SK-N-SH (cell line): Measurements from ENCODE around the gene SON. TPM values are rescaled to one million over a fixed set of nuclear protein-coding genes. Genes with fewer than 3 reads are reported as not detected.

Source experiments
- CTCF ChIA-PET: fragments of 300-600, 350-600 bp; formaldehyde crosslinking; extraction: SDS; loops from one replicate; lab custom pipeline; 2021; lab: Yijun Ruan, JAX
- POLR2A ChIA-PET: fragments of 350-600 bp; sonication (Branson Sonifier 250); formaldehyde crosslinking; extraction: SDS; loops from one replicate; lab custom pipeline; 2020; ENCODE audit warnings: antibody characterized with exemption, inconsistent platforms; lab: Yijun Ruan, JAX
- DNase-seq: peaks from one replicate; pipeline ENCODE4 v3.0.0; 2012
- H2AFZ ChIP-seq: fragments of 200-600 bp; sonication (generic); 2 replicates; pipeline ENCODE4 v1.8.1; 2016; ENCODE audit warnings: antibody characterized with exemption, mild to moderate bottlenecking, low read depth
- H3F3A ChIP-seq: fragments of 200-600 bp; sonication (generic); replicated peaks from 2 replicates; pipeline ENCODE3; 2016; ENCODE audit warnings: antibody characterized with exemption, mild to moderate bottlenecking; ENCODE audit not compliant: insufficient read depth
- H3K27ac ChIP-seq, 2 experiments: fragments of 200-500 bp in 1 of 2; fragments of 200-600 bp in 1 of 2; sonication (Bioruptor generic) in 1 of 2; sonication (generic), shearing (Covaris generic) in 1 of 2; 2 replicates each; pipeline versions ENCODE4 v1.5.1 to v1.6.1; 2014 to 2016; ENCODE audit warnings: low read depth in 2 of 2, inconsistent platforms in 1 of 2, low read length in 1 of 2, mild to moderate bottlenecking in 1 of 2, mixed read lengths in 1 of 2
- H3K27me3 ChIP-seq: fragments of 200-600 bp; sonication (generic), shearing (Covaris generic); 2 replicates; pipeline ENCODE4 v1.6.1; 2016; ENCODE audit warnings: mixed run types; ENCODE audit not compliant: insufficient read depth
- H3K36me3 ChIP-seq, 2 experiments: fragments of 200-500 bp in 1 of 2; fragments of 200-600 bp in 1 of 2; sonication (Bioruptor generic) in 1 of 2; sonication (generic) in 1 of 2; replicated peaks in 1 of 2; 2 replicates each; pipeline versions ENCODE3 to v1.5.1; 2014 to 2016; ENCODE audit warnings: low read length in 1 of 2, mild to moderate bottlenecking in 1 of 2; ENCODE audit not compliant: insufficient read depth in 2 of 2, control insufficient read depth in 1 of 2
- H3K4me1 ChIP-seq, 2 experiments: fragments of 200-500 bp in 1 of 2; fragments of 200-600 bp in 1 of 2; sonication (Bioruptor generic) in 1 of 2; sonication (generic), shearing (Covaris generic) in 1 of 2; 2 replicates each; pipeline versions ENCODE4 v1.5.1 to v1.6.1; 2014 to 2016; ENCODE audit warnings: low read depth in 1 of 2, low read length in 1 of 2, mixed run types in 1 of 2; ENCODE audit not compliant: insufficient read depth in 2 of 2, control insufficient read depth in 1 of 2
- H3K4me2 ChIP-seq: fragments of 200-600 bp; sonication (generic), shearing (Covaris generic); 2 replicates; pipeline ENCODE4 v1.6.1; 2017; ENCODE audit warnings: mixed run types
- H3K4me3 ChIP-seq, 2 experiments: fragments of 200-500 bp in 1 of 2; fragments of 200-600 bp in 1 of 2; sonication (Bioruptor generic) in 1 of 2; sonication (generic), shearing (Covaris generic) in 1 of 2; 2 replicates each; pipeline versions ENCODE4 v1.5.1 to v1.8.1; 2014 to 2016; ENCODE audit warnings: low read depth in 2 of 2, inconsistent platforms in 1 of 2, low read length in 1 of 2, mild to moderate bottlenecking in 1 of 2, mixed read lengths in 1 of 2, moderate library complexity in 1 of 2
- H3K79me2 ChIP-seq: fragments of 200-600 bp; sonication (generic); 2 replicates; pipeline ENCODE4 v1.8.1; 2017; ENCODE audit warnings: mild to moderate bottlenecking; ENCODE audit not compliant: insufficient read depth
- H3K9ac ChIP-seq: fragments of 200-600 bp; sonication (generic); 2 replicates; pipeline ENCODE4 v1.6.1; 2017; ENCODE audit warnings: mixed run types
- H3K9me2 ChIP-seq: fragments of 200-600 bp; sonication (generic); 2 replicates; pipeline ENCODE4 v1.6.1; 2017; ENCODE audit warnings: mixed run types
- H3K9me3 ChIP-seq: fragments of 200-600 bp; sonication (generic); 2 replicates; pipeline ENCODE4 v1.6.1; 2017; ENCODE audit warnings: mixed run types, mild to moderate bottlenecking, moderate library complexity
- H4K20me1 ChIP-seq: fragments of 200-600 bp; sonication (generic); 2 replicates; pipeline ENCODE4 v1.6.1; 2017; ENCODE audit warnings: mild to moderate bottlenecking, mixed run types; ENCODE audit not compliant: insufficient read depth
- CHD2 ChIP-seq: fragments of 150-350 bp; IDR thresholded peaks from 2 replicates; pipeline ENCODE4 v1.6.1; 2018; ENCODE audit warnings: low read length; ENCODE audit not compliant: partially characterized antibody
- CTCF ChIP-seq: fragments of 200-600 bp; sonication (generic); IDR thresholded peaks from 2 replicates; pipeline ENCODE4 v1.6.1; 2017; ENCODE audit warnings: antibody characterized with exemption, mild to moderate bottlenecking, moderate library complexity
- EP300 ChIP-seq, 2 experiments: IDR thresholded peaks; 2 replicates each; pipeline versions ENCODE4 v1.4.0 to v1.6.1; 2012; ENCODE audit warnings: borderline replicate concordance in 1 of 2, low read depth in 1 of 2, low read length in 1 of 2
- EZH2phosphoT487 ChIP-seq: fragments of 200-600 bp; sonication (generic); IDR thresholded peaks from 2 replicates; pipeline ENCODE4 v1.6.1; 2017; ENCODE audit warnings: low read depth, mixed run types, mild to moderate bottlenecking, antibody characterized with exemption, moderate library complexity, borderline replicate concordance
- FOSL2 ChIP-seq: IDR thresholded peaks from 2 replicates; pipeline ENCODE4 v1.4.0; 2012; ENCODE audit warnings: low read depth, mild to moderate bottlenecking, moderate library complexity, borderline replicate concordance
- FOXJ3 ChIP-seq: sonication (generic); formaldehyde crosslinking; IDR thresholded peaks from 2 replicates; pipeline ENCODE4 v1.5.1; 2020; ENCODE audit warnings: mild to moderate bottlenecking, missing genetic modification reagents
- FOXM1 ChIP-seq: IDR thresholded peaks from 2 replicates; pipeline ENCODE4 v1.4.0; 2012; ENCODE audit warnings: low read depth, mild to moderate bottlenecking
- GATA2 ChIP-seq: sonication (generic); formaldehyde crosslinking; IDR thresholded peaks from 2 replicates; pipeline ENCODE4 v1.5.0; 2020; ENCODE audit warnings: mild to moderate bottlenecking, missing genetic modification reagents
- JUND ChIP-seq: IDR thresholded peaks from 2 replicates; pipeline ENCODE4 v1.4.0; 2012
- MXI1 ChIP-seq: IDR thresholded peaks from 2 replicates; pipeline ENCODE4 v1.6.1; 2012; ENCODE audit warnings: mild to moderate bottlenecking, low read depth, low read length, improper control_type of control experiment
- NFIC ChIP-seq: IDR thresholded peaks from 2 replicates; pipeline ENCODE4 v1.4.0; 2012; ENCODE audit warnings: borderline replicate concordance
- POLR2AphosphoS5 ChIP-seq: IDR thresholded peaks from 2 replicates; pipeline ENCODE4 v1.6.1; 2012; ENCODE audit warnings: low read depth, low read length
- RAD21 ChIP-seq: IDR thresholded peaks from 2 replicates; pipeline ENCODE4 v1.6.1; 2012; ENCODE audit warnings: mild to moderate bottlenecking, low read length
- REST ChIP-seq: IDR thresholded peaks from 2 replicates; pipeline ENCODE4 v1.6.1; 2012; ENCODE audit warnings: mild to moderate bottlenecking, low read depth, low read length, moderate library complexity
- RFX5 ChIP-seq: IDR thresholded peaks from 2 replicates; pipeline ENCODE4 v1.6.1; 2012; ENCODE audit warnings: mild to moderate bottlenecking, improper control_type of control experiment, low read length
- SIN3A ChIP-seq: IDR thresholded peaks from 2 replicates; pipeline ENCODE4 v1.6.1; 2012; ENCODE audit warnings: low read depth, mild to moderate bottlenecking, low read length, moderate library complexity, borderline replicate concordance
- TAF1 ChIP-seq: IDR thresholded peaks from 2 replicates; pipeline ENCODE4 v1.6.1; 2012; ENCODE audit warnings: low read depth, mild to moderate bottlenecking, low read length, moderate library complexity, borderline replicate concordance
- TEAD4 ChIP-seq: IDR thresholded peaks from 2 replicates; pipeline ENCODE4 v1.4.0; 2012; ENCODE audit warnings: mild to moderate bottlenecking, borderline replicate concordance; ENCODE audit not compliant: insufficient read depth
- WGBS: methylation state at CpG from one replicate; pipeline ENCODE4 v1.1.6; 2017; ENCODE audit warnings: low lambda C conversion rate; 5-methylcytosine and 5-hydroxymethylcytosine counted together
- polyA plus RNA-seq, 3 experiments: library from polyadenylated mRNA; depleted of rRNA; stranded (reverse); fragments of >200 nt; gene quantifications; 2 replicates each; pipeline ENCODE4 v1.2.3, GENCODE V29; 2012
- TF ChIP-seq, protein P1 (sequence below): fragments of 150-350 bp; IDR thresholded peaks from 2 replicates; pipeline ENCODE4 v1.6.1; 2016; ENCODE audit warnings: mild to moderate bottlenecking, low read depth, low read length
- TF ChIP-seq, protein P2 (sequence below): IDR thresholded peaks from 2 replicates; pipeline ENCODE4 v1.4.0; 2012; ENCODE audit warnings: low read depth, borderline replicate concordance
- TF ChIP-seq, protein P3 (sequence below): IDR thresholded peaks from 2 replicates; pipeline ENCODE4 v1.4.0; 2012; ENCODE audit warnings: low read depth

SON gene
- polyA plus RNA-seq, 1 of the 3 experiments (the other 2 are of a cell fraction): 45.9 TPM

DNA sequence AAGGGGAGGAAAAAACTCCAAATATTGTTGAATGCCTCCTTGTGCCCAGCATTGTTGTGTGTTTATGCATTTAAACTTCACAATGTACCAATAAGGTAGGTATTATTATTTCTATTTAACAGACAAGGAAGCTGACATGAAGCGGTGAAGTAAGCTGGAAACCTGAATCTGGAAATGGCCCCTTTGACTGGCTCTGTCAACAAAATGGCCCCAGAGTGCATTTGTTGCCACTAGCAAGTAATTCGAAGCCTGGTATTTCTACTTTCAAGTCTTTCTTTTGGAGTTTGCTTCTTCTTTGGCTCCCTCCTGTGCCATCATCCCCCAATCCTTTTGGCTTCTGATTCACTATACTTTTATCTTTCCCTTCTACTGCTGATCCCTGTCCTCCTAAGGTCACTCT lies 75.6 kb downstream of the SON start:
- no peaks in the 10 kb centered on the region for H3K27me3 ChIP-seq
- no peak overlapping the region for H3K4me2 ChIP-seq
- no peak overlapping the region for H3K27ac ChIP-seq
- peaks cover 24 to 45% of the 10 kb centered on the region in 2 experiments for H3K36me3 ChIP-seq
- DNase-seq: no peak
- no peak overlapping the region for H3K9ac ChIP-seq
- no peaks in the 10 kb centered on the region for H3K4me1 ChIP-seq
- H3F3A ChIP-seq: no peaks in the 10 kb centered on the region
- H3K4me3 ChIP-seq: no peak overlapping the region
- no peaks in the 10 kb centered on the region for H4K20me1 ChIP-seq
- H2AFZ ChIP-seq: no peak overlapping the region
- WGBS: 98% methylated on average over 2 of the region's 2 CpGs
- ChIA-PET POLR2A (no interaction called here), CTCF (interaction anchor here (2.6 kb wide), 1 partner anchor 13 kb away, joined by 9 read pairs; no protein-coding TSS in a partner anchor)
- H3K9me3 ChIP-seq: no peaks in the 10 kb centered on the region
- no peak for TF ChIP-seq RAD21
- no peak for TF ChIP-seq MXI1
- TF ChIP-seq EP300 (IDR thresholded peaks at IDR 0.05; ENCODE audit: borderline replicate concordance in 1 of 2, low read depth in 1 of 2, low read length in 1 of 2): no peak
- no peak for TF ChIP-seq FOXJ3
- TF ChIP-seq EZH2phosphoT487: no peak
- no peak for TF ChIP-seq TAF1
- TF ChIP-seq SIN3A: no peak
- TF ChIP-seq JUND: no peak
- no peak for TF ChIP-seq CHD2
- TF ChIP-seq TEAD4: no peak
- TF ChIP-seq NFIC: no peak
- H3K79me2 ChIP-seq: peaks cover under 1% of the 10 kb centered on the region; the same call in 1 of the 2 replicates
- H3K9me2 ChIP-seq: no peaks in the 10 kb centered on the region

DNA sequence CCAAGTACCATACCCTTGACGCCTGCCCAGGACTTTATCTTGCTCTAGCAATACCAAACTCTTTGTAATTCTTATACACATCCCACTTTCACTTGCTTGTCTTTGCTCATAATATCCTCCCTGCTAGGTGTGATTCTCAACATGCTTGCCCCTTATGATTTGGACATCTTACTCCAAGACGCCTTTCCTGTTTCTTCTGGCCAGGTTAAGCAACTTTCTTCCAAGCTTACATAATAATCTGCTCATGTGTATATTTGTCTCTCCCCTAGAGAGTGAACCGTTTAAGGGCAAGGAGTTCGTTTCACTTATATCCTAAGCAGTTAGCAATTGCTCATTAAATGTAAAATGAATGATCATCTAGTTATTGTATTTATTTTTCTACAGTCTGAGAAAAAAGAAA lies 76.9 kb downstream of the SON start:
- WGBS: 88% methylated on average over 4 of the region's 4 CpGs
- no peak overlapping the region for H3K4me2 ChIP-seq
- POLR2A ChIA-PET: no interaction called here
- TF ChIP-seq CTCF (no peak), TAF1 (no peak), GATA2 (CRISPR knock-in tag) (no peak), NFIC (no peak), POLR2AphosphoS5 (no peak), REST (no peak), FOSL2 (no peak), JUND (no peak), FOXJ3 (no peak), FOXM1 (no peak), RFX5 (no peak), CHD2 (no peak)
- TF ChIP-seq, protein P1, sequence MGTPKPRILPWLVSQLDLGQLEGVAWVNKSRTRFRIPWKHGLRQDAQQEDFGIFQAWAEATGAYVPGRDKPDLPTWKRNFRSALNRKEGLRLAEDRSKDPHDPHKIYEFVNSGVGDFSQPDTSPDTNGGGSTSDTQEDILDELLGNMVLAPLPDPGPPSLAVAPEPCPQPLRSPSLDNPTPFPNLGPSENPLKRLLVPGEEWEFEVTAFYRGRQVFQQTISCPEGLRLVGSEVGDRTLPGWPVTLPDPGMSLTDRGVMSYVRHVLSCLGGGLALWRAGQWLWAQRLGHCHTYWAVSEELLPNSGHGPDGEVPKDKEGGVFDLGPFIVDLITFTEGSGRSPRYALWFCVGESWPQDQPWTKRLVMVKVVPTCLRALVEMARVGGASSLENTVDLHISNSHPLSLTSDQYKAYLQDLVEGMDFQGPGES: no peak
- TF ChIP-seq, protein P2, sequence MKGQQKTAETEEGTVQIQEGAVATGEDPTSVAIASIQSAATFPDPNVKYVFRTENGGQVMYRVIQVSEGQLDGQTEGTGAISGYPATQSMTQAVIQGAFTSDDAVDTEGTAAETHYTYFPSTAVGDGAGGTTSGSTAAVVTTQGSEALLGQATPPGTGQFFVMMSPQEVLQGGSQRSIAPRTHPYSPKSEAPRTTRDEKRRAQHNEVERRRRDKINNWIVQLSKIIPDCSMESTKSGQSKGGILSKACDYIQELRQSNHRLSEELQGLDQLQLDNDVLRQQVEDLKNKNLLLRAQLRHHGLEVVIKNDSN: no peak
- TF ChIP-seq, protein P3, sequence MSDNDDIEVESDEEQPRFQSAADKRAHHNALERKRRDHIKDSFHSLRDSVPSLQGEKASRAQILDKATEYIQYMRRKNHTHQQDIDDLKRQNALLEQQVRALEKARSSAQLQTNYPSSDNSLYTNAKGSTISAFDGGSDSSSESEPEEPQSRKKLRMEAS: no peak

More for the DNA sequence above, 76.9 kb downstream of the SON start:
- no peak for DNase-seq
- H3K9me3 ChIP-seq: no peaks in the 10 kb centered on the region
- H3K4me3 ChIP-seq: no peak overlapping the region
- H3K36me3 ChIP-seq: peaks cover 32 to 49% of the 10 kb centered on the region in 2 experiments
- no peaks in the 10 kb centered on the region for H3K27me3 ChIP-seq
- no peaks in the 10 kb centered on the region for H3F3A ChIP-seq
- no peaks in the 10 kb centered on the region for H3K4me1 ChIP-seq
- no peak overlapping the region for H3K9ac ChIP-seq
- H2AFZ ChIP-seq: no peak overlapping the region
- H4K20me1 ChIP-seq: no peaks in the 10 kb centered on the region
- H3K9me2 ChIP-seq: no peaks in the 10 kb centered on the region
- H3K27ac ChIP-seq: no peak overlapping the region
- CTCF ChIA-PET: interaction anchor here (2.6 kb wide), 1 partner anchor 14 kb away, joined by 9 read pairs; no protein-coding TSS in a partner anchor
- H3K79me2 ChIP-seq: peaks cover 10% of the 10 kb centered on the region
